Lower leg skin (tissue), 4 donors: ENCODE data around the gene CYP26C1. TPM values are rescaled to one million over a fixed set of nuclear protein-coding genes. Genes with fewer than 3 reads are reported as not detected.

Experiments
- DNase-seq, 2 donors: peaks; one replicate each; pipeline ENCODE4 v3.0.0-alpha.2; 2019; ENCODE audit warnings: low spot score in 2 of 2
- H3K4me3 ChIP-seq: fragments of 200-600 bp; sonication (generic); 2 replicates; pipeline ENCODE4 v1.5.1; 2017; ENCODE audit warnings: mild to moderate bottlenecking, low read depth; ENCODE audit not compliant: poor library complexity, severe bottlenecking
- CTCF ChIP-seq, 3 donors: fragments of 450-650 bp; IDR thresholded peaks; one replicate each; pipeline ENCODE4 v1.5.1; 2016; ENCODE audit warnings: antibody characterized with exemption in 3 of 3, mild to moderate bottlenecking in 3 of 3, moderate library complexity in 2 of 3
- POLR2A ChIP-seq, 2 donors: fragments of 450-650 bp; IDR thresholded peaks; one replicate each; pipeline ENCODE4 v1.6.1; 2016 to 2017; ENCODE audit warnings: antibody characterized with exemption in 2 of 2, mild to moderate bottlenecking in 1 of 2, moderate library complexity in 1 of 2
- WGBS, 2 donors: methylation state at CpG; one replicate each; pipeline ENCODE4 v1.1.5; 2018; 5-methylcytosine and 5-hydroxymethylcytosine counted together
- intact Hi-C: fragments of 100-400 bp; cut with DNase I; formaldehyde crosslinking; loops from one replicate; pipeline ENCODE4 v1.15.0; 2023; ENCODE audit warnings: low total_unique reads
- total RNA-seq, 4 donors: library from RNA; depleted of rRNA; stranded (reverse); fragments of >200 nt; gene quantifications; one replicate each; pipeline ENCODE4 v1.1.0, GENCODE V29; 2016

The CYP26C1 gene
- total RNA-seq, 4 donors from 2014 or later = not detected

GRCh38 chr10:93062514-93063143 lies 2.0 kb downstream of the CYP26C1 start:
- H3K4me3 ChIP-seq = no peak overlapping the region
- TF ChIP-seq POLR2A (IDR thresholded peaks at IDR 0.05) (no peak), CTCF (IDR thresholded peaks at IDR 0.05) (no peak)
- intact Hi-C loops = no loop called here
- 1 to 3% methylated on average over 24 to 43 of the region's 68 CpGs for WGBS, 2 donors
- no peak for DNase-seq

GRCh38 chr10:93063144-93063976 lies 2.8 kb downstream of the CYP26C1 start:
- WGBS, 2 donors = 17 to 22% methylated on average over 17 to 25 of the region's 43 CpGs
- no peak for DNase-seq
- intact Hi-C loops = no loop called here
- H3K4me3 ChIP-seq = no peak overlapping the region
- TF ChIP-seq POLR2A (IDR thresholded peaks at IDR 0.05) (no peak), CTCF (IDR thresholded peaks at IDR 0.05) (no peak)

GRCh38 chr10:93063977-93064660 lies 3.5 kb downstream of the CYP26C1 start:
- H3K4me3 ChIP-seq = no peak overlapping the region
- DNase-seq = no peak
- no peak for TF ChIP-seq CTCF (IDR thresholded peaks at IDR 0.05)
- TF ChIP-seq POLR2A (IDR thresholded peaks at IDR 0.05) = no peak
- WGBS, 2 donors = 64 to 70% methylated on average over 9 of the region's 9 CpGs
- intact Hi-C loops = no loop called here

GRCh38 chr10:93064874-93065660 lies 4.5 kb downstream of the CYP26C1 start:
- intact Hi-C loops = no loop called here
- WGBS, 2 donors = 60 to 65% methylated on average over 12 of the region's 12 CpGs
- H3K4me3 ChIP-seq = no peak overlapping the region
- DNase-seq = no peak
- TF ChIP-seq CTCF (IDR thresholded peaks at IDR 0.05) (no peak), POLR2A (IDR thresholded peaks at IDR 0.05) (no peak)

GRCh38 chr10:93065675-93066543 lies 5.3 kb downstream of the CYP26C1 start:
- TF ChIP-seq CTCF (IDR thresholded peaks at IDR 0.05) (no peak), POLR2A (IDR thresholded peaks at IDR 0.05) (no peak)
- no peak overlapping the region for H3K4me3 ChIP-seq
- intact Hi-C loops = no loop called here
- WGBS, 2 donors = 9 to 22% methylated on average over 56 to 57 of the region's 81 CpGs
- DNase-seq = no peak
